ENCODE results near the gene PAFAH1B2. TPM values are rescaled to one million over a fixed set of nuclear protein-coding genes. Genes with fewer than 3 reads are reported as not detected.

The PAFAH1B2 gene
- 159 and 189 TPM in 2 replicates for total RNA-seq

DNA sequence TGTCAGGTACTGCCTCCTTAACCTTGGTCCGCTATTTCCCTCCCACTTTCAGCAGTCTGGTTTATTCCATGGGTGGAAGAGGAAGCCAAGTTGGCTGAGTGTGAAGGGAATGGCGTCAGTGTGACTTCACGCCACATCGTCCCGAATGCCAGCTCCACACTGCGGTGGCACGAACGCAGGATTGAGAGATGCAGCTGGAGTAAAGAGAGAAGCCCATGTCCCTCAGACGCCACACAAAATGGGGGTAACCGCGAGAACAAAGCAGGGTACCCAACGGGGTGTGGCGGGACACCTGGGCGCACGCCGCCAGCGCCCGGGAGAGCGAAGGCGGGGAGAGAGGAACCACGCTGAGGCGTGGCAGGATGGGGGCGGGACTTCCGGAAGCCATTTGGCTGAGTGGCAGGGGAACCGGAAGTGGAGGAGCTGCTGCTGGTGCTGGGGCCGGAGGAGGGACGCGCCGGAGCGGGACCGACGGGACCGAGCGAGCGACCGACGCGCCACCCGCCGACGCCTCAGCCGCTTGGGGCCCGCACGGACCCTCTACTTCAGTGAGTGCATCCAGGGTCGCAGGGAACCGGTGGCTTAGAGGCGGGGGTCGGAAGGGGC, at the start of gene PAFAH1B2:
Gene PAFAH1B2 (plus strand): TSS at position 417 of the 606 bp plus-strand sequence. CDS start 8,161 bp downstream, outside the sequence.

DNA sequence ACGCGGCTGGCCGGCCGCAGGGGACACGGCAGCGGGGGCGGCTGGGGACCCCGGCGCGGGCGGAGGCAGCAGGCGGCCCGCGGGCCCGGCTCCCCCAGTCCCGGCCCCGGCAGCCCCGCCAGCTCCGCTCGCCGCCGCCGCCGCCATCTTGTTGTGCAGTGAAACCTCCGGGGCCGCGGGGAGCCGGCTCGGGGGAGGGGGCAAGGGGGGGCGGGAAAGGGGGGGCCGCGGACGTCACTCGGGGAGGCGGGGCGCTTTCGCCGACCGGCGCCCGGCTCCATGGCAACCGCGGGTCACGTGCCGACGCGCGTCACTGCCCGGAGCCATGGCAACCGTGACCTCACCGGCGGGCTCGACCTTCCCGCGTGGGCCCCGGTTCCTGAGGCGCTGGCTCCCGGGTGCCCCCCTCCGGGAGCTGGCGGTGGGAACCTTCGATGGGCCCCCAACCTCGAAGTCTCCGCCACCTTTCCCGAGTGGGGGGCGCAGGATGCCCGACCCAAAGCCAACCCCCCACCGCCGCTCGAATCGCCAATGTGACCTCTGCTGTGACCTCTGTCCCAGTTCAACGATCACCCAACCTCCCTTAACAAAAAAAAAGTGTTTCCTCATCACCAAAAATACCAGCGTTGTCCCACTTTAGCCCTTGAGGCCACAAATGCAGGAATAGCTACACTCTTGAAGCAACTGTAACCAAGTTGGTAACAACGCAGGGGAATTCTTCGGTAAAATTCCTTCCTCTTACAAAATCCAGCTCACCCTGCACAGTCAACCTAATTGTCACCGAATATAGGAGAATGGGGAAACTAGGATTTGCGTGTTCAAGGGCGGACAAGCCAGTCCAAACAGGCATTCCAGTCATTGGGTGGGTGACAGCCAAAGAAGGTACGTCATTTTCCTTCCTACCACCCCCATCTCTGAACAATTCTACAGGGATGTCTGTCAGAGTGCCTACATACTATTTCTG, 45.5 kb upstream of the PAFAH1B2 start, which contains the start of gene SIK3:
Gene SIK3 (minus strand): TSS at position 160 of the 964 bp plus-strand sequence. CDS start 13 bp downstream, at position 147.

GRCh38 chr11:117178210-117179034, 34.3 kb downstream of the PAFAH1B2 start, which contains the start of gene SIDT2:
Gene SIDT2, plus strand, starts transcription at chr11:117178743. Its CDS starts 521 bp downstream, at chr11:117179264.

GRCh38 chr11:117199053-117199915, 55.2 kb downstream of the PAFAH1B2 start, which contains the start of gene TAGLN:
Gene TAGLN, plus strand, starts transcription at chr11:117199370. Its CDS starts 3,644 bp downstream, at chr11:117203014.

Other genes starting within 250 kb of the PAFAH1B2 start
- gene SIK3, start 45.9 kb upstream of the PAFAH1B2 start, total RNA-seq: 31.0 and 34.8 TPM in 2 replicates
- gene SIDT2, start 34.5 kb downstream of the PAFAH1B2 start, total RNA-seq: 21.9 and 32.1 TPM in 2 replicates
- gene TAGLN, start 55.1 kb downstream of the PAFAH1B2 start, total RNA-seq: 331 and 451 TPM in 2 replicates
- gene PCSK7, start 87.8 kb downstream of the PAFAH1B2 start, total RNA-seq: 36.5 and 43.9 TPM in 2 replicates
- 14.2 and 17.0 TPM in 2 replicates for gene RNF214, start 88.4 kb downstream of the PAFAH1B2 start, total RNA-seq
- gene BACE1-AS, start 147.1 kb downstream of the PAFAH1B2 start, total RNA-seq: 5.1 and 5.4 TPM in 2 replicates
- gene BACE1, start 172.0 kb downstream of the PAFAH1B2 start, total RNA-seq: 48.4 and 52.9 TPM in 2 replicates
- gene CEP164, start 183.6 kb downstream of the PAFAH1B2 start, total RNA-seq: 38.5 and 38.8 TPM in 2 replicates

Data from articular chondrocyte of knee joint (primary cell).